SK-N-SH treated with all-trans-retinoic acid at 6 μM for 48 hours (cell line): ENCODE data around the gene SLC24A4.

Source experiments
- ATAC-seq: fragments of 200-7000 bp; cut with Tn5 transposase; 3 replicates; pipeline ENCODE4 v1.9.1; 2020; ENCODE audit warnings: mild to moderate bottlenecking, moderate library complexity
- ARNTL ChIP-seq: fragments of 450-650 bp; formaldehyde crosslinking; IDR thresholded peaks from 2 replicates; pipeline ENCODE4 v1.5.0; 2020; ENCODE audit warnings: low read depth, mild to moderate bottlenecking, moderate library complexity, borderline replicate concordance
- CSDC2 ChIP-seq: fragments of 250-450 bp; sonication (Bioruptor Pico); IDR thresholded peaks from 2 replicates; pipeline ENCODE4 v1.5.0; 2020; ENCODE audit warnings: mild to moderate bottlenecking, moderate library complexity
- CSRNP3 ChIP-seq: fragments of 250-450 bp; sonication (Bioruptor Pico); IDR thresholded peaks from 2 replicates; pipeline ENCODE4 v1.5.1; 2021; ENCODE audit warnings: mild to moderate bottlenecking, moderate library complexity
- ESRRG ChIP-seq: fragments of 250-450 bp; sonication (Bioruptor Pico); IDR thresholded peaks from 2 replicates; pipeline ENCODE4 v1.6.1; 2021; ENCODE audit warnings: mild to moderate bottlenecking
- GLIS3 ChIP-seq: fragments of 250-450 bp; sonication (Bioruptor Pico); IDR thresholded peaks from 2 replicates; pipeline ENCODE4 v1.5.0; 2020; ENCODE audit warnings: mild to moderate bottlenecking, moderate library complexity
- ISL1 ChIP-seq: fragments of 250-450 bp; sonication (Bioruptor Pico); IDR thresholded peaks from 2 replicates; pipeline ENCODE4 v2.1.2; 2022; ENCODE audit warnings: mild to moderate bottlenecking, moderate library complexity
- PATZ1 ChIP-seq: fragments of 250-450 bp; sonication (Bioruptor Pico); IDR thresholded peaks from 2 replicates; pipeline ENCODE4 v1.8.0; 2020; ENCODE audit warnings: mild to moderate bottlenecking, moderate library complexity, borderline replicate concordance
- PPARA ChIP-seq: fragments of 250-450 bp; sonication (Bioruptor Pico); IDR thresholded peaks from 2 replicates; pipeline ENCODE4 v1.5.0; 2020; ENCODE audit warnings: mild to moderate bottlenecking, borderline replicate concordance
- RARB ChIP-seq: fragments of 250-450 bp; sonication (Bioruptor Pico); IDR thresholded peaks from 2 replicates; pipeline ENCODE4 v1.8.0; 2021; ENCODE audit warnings: mild to moderate bottlenecking, moderate library complexity
- SNAI2 ChIP-seq: fragments of 250-450 bp; sonication (Bioruptor Pico); IDR thresholded peaks from 2 replicates; pipeline ENCODE4 v1.5.0; 2020; ENCODE audit warnings: mild to moderate bottlenecking, moderate library complexity
- TCF4 ChIP-seq: fragments of 250-450 bp; sonication (Bioruptor Pico); IDR thresholded peaks from 2 replicates; pipeline ENCODE4 v1.8.0; 2021; ENCODE audit warnings: mild to moderate bottlenecking, moderate library complexity, borderline replicate concordance
- TOX ChIP-seq: fragments of 250-450 bp; sonication (Bioruptor Pico); IDR thresholded peaks from 2 replicates; pipeline ENCODE4 v1.8.0; 2021; ENCODE audit warnings: mild to moderate bottlenecking, moderate library complexity, borderline replicate concordance
- ZFP3 ChIP-seq: fragments of 250-450 bp; sonication (Bioruptor Pico); IDR thresholded peaks from 2 replicates; pipeline ENCODE4 v1.5.0; 2020; ENCODE audit warnings: mild to moderate bottlenecking, moderate library complexity
- ZNF565 ChIP-seq: fragments of 450-650 bp; formaldehyde crosslinking; conservative IDR thresholded peaks from 2 replicates; pipeline ENCODE4 v1.5.0; 2020; ENCODE audit warnings: low read depth, mild to moderate bottlenecking, moderate library complexity
- ZNF8 ChIP-seq: fragments of 450-650 bp; formaldehyde crosslinking; IDR thresholded peaks from 2 replicates; pipeline ENCODE4 v1.5.0; 2020; ENCODE audit warnings: mild to moderate bottlenecking, moderate library complexity
- TF ChIP-seq, protein P1 (sequence below): fragments of 250-450 bp; sonication (Bioruptor Pico); IDR thresholded peaks from 2 replicates; pipeline ENCODE4 v1.5.0; 2020; ENCODE audit warnings: mild to moderate bottlenecking, moderate library complexity
- TF ChIP-seq, protein P2 (sequence below): fragments of 250-450 bp; sonication (Bioruptor Pico); IDR thresholded peaks from 2 replicates; pipeline ENCODE4 v1.8.0; 2021; ENCODE audit warnings: low read depth, mild to moderate bottlenecking, moderate library complexity, borderline replicate concordance

SLC24A4 gene

GRCh38 chr14:92414690-92415445 is 91.9 kb downstream of the SLC24A4 start:
- TF ChIP-seq CSRNP3 (CRISPR knock-in tag) = no peak
- TF ChIP-seq CSDC2 (CRISPR knock-in tag) = no peak
- no peak for TF ChIP-seq TOX (CRISPR knock-in tag)
- no peak for TF ChIP-seq TCF4 (CRISPR knock-in tag)
- no peak for TF ChIP-seq ZNF8 (CRISPR knock-in tag)
- no peak for TF ChIP-seq ESRRG (CRISPR knock-in tag)
- no peak for TF ChIP-seq RARB
- TF ChIP-seq PPARA (CRISPR knock-in tag) = no peak
- ATAC-seq = no peak

GRCh38 chr14:92415969-92416368 is 93.0 kb downstream of the SLC24A4 start:
- TF ChIP-seq PPARA (CRISPR knock-in tag) = no peak
- TF ChIP-seq, all 23 proteins: peak for 0
- no peak for ATAC-seq

DNA sequence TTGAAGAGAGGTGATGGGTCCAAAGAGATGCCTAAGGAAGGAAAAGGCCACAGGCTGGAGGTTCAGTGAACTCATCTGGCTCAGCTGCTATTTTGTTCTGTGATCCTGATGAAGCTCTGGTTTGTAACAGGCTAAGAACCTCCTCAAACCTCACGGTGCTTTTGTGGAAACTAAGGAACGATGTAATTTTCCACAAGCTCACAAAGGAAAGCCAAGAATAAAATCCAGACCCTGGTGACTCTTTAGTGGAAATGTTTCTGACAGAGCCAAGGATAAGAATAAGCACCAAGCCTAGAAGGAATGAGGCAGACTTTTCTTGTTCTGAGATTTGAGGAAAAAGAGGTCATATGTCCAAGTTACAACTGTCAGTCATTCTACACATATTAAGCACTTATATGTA is 93.6 kb downstream of the SLC24A4 start:
- TF ChIP-seq, protein P1, sequence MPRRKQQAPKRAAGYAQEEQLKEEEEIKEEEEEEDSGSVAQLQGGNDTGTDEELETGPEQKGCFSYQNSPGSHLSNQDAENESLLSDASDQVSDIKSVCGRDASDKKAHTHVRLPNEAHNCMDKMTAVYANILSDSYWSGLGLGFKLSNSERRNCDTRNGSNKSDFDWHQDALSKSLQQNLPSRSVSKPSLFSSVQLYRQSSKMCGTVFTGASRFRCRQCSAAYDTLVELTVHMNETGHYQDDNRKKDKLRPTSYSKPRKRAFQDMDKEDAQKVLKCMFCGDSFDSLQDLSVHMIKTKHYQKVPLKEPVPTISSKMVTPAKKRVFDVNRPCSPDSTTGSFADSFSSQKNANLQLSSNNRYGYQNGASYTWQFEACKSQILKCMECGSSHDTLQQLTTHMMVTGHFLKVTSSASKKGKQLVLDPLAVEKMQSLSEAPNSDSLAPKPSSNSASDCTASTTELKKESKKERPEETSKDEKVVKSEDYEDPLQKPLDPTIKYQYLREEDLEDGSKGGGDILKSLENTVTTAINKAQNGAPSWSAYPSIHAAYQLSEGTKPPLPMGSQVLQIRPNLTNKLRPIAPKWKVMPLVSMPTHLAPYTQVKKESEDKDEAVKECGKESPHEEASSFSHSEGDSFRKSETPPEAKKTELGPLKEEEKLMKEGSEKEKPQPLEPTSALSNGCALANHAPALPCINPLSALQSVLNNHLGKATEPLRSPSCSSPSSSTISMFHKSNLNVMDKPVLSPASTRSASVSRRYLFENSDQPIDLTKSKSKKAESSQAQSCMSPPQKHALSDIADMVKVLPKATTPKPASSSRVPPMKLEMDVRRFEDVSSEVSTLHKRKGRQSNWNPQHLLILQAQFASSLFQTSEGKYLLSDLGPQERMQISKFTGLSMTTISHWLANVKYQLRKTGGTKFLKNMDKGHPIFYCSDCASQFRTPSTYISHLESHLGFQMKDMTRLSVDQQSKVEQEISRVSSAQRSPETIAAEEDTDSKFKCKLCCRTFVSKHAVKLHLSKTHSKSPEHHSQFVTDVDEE (CRISPR knock-in tag) = no peak
- TF ChIP-seq ARNTL (CRISPR knock-in tag) (no peak), PPARA (CRISPR knock-in tag) (no peak)
- no peak for ATAC-seq

GRCh38 chr14:92417759-92418158 is 94.8 kb downstream of the SLC24A4 start:
- TF ChIP-seq GLIS3 (CRISPR knock-in tag) (no peak), PPARA (CRISPR knock-in tag) (no peak)
- TF ChIP-seq, protein P2, sequence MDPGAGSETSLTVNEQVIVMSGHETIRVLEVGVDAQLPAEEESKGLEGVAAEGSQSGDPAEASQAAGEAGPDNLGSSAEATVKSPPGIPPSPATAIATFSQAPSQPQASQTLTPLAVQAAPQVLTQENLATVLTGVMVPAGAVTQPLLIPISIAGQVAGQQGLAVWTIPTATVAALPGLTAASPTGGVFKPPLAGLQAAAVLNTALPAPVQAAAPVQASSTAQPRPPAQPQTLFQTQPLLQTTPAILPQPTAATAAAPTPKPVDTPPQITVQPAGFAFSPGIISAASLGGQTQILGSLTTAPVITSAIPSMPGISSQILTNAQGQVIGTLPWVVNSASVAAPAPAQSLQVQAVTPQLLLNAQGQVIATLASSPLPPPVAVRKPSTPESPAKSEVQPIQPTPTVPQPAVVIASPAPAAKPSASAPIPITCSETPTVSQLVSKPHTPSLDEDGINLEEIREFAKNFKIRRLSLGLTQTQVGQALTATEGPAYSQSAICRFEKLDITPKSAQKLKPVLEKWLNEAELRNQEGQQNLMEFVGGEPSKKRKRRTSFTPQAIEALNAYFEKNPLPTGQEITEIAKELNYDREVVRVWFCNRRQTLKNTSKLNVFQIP (CRISPR knock-in tag) = no peak
- ATAC-seq = no peak

DNA sequence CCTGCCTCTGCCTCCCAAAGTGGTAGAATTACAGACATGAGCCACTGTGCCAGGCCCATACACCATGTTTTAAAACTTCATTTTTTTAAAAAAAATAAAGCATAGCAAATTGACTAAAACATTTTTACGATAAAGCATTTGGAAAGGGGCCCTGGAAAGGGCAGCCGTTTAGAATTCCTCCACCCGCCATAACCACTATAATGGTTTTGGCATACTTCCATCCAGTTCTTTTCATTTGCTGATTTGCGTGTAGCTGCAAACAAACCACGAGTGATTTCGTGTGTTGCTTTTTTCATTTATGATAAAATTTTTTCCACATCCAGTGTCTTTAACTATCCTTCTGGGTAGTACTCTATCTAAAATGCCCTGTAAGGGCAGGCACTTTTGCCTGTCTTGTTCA is 98.8 kb downstream of the SLC24A4 start:
- TF ChIP-seq ZFP3 (CRISPR knock-in tag) = no peak
- no peak for TF ChIP-seq PATZ1 (CRISPR knock-in tag)
- TF ChIP-seq, protein P1 (CRISPR knock-in tag) = no peak
- no peak for TF ChIP-seq ESRRG (CRISPR knock-in tag)
- TF ChIP-seq ISL1 = no peak
- TF ChIP-seq ZNF8 (CRISPR knock-in tag) = no peak
- no peak for TF ChIP-seq PPARA (CRISPR knock-in tag)
- TF ChIP-seq SNAI2 (CRISPR knock-in tag) = no peak
- TF ChIP-seq, protein P2 (CRISPR knock-in tag) = no peak
- TF ChIP-seq ZNF565 = no peak
- no peak for ATAC-seq
